CD4-positive, CD25-positive, alpha-beta regulatory T cell (primary cell): ENCODE measurements around the gene PGAP3. TPM values are rescaled to one million over a fixed set of nuclear protein-coding genes. Genes with fewer than 3 reads are reported as not detected.

Source experiments
- ATAC-seq, 2 donors: fragments of 150-1000 bp; cut with Tn5 transposase; one replicate each; pipeline ENCODE4 v1.10.0; 2021; ENCODE audit warnings: low read depth in 2 of 2, moderate number of reproducible peaks in 2 of 2, moderate library complexity in 1 of 2
- DNase-seq, 3 donors: peaks; one replicate each; pipeline versions ENCODE4 v3.0.0 to v3.0.0-alpha.2; 2012 to 2022; ENCODE audit warnings: mixed read lengths in 1 of 3
- H3K27ac ChIP-seq: one replicate; pipeline ENCODE4 v1.7.0; 2013; ENCODE audit warnings: mild to moderate bottlenecking, low read length; ENCODE audit not compliant: insufficient read depth, poor library complexity, severe bottlenecking
- H3K27me3 ChIP-seq: one replicate; pipeline ENCODE4 v1.7.0; 2013; ENCODE audit warnings: low read length; ENCODE audit not compliant: control insufficient read depth, insufficient read depth
- H3K36me3 ChIP-seq: one replicate; pipeline ENCODE4 v1.7.0; 2013; ENCODE audit warnings: mild to moderate bottlenecking, low read length, moderate library complexity; ENCODE audit not compliant: control insufficient read depth, insufficient read depth
- H3K4me1 ChIP-seq: 2 replicates; pipeline ENCODE4 v1.7.0; 2013; ENCODE audit warnings: mild to moderate bottlenecking, low read length; ENCODE audit not compliant: insufficient read depth, control insufficient read depth, poor library complexity, severe bottlenecking
- H3K4me3 ChIP-seq: one replicate; pipeline ENCODE4 v1.7.0; 2013; ENCODE audit warnings: low read depth, mild to moderate bottlenecking, low read length, moderate library complexity
- H3K9me3 ChIP-seq, 2 experiments: 1 replicate in 1 of 2; 2 replicates in 1 of 2; pipeline ENCODE4 v1.7.0; 2013; ENCODE audit warnings: low read length in 2 of 2, mild to moderate bottlenecking in 1 of 2, moderate library complexity in 1 of 2; ENCODE audit not compliant: control insufficient read depth in 2 of 2
- H3K27ac Mint-ChIP-seq, 3 donors: one replicate each; pipeline ENCODE4 v1.8.0; 2020 to 2022; ENCODE audit warnings: mild to moderate bottlenecking in 3 of 3, mixed read lengths in 3 of 3, moderate library complexity in 2 of 3
- H3K27me3 Mint-ChIP-seq: one replicate; pipeline ENCODE4 v1.8.0; 2022; ENCODE audit warnings: mild to moderate bottlenecking, mixed read lengths
- H3K36me3 Mint-ChIP-seq: one replicate; pipeline ENCODE4 v1.8.0; 2020; ENCODE audit warnings: mixed read lengths
- H3K4me1 Mint-ChIP-seq, 4 donors: one replicate each; pipeline ENCODE4 v1.8.0; 2020 to 2022; ENCODE audit warnings: mixed read lengths in 4 of 4, mild to moderate bottlenecking in 1 of 4
- H3K4me3 Mint-ChIP-seq, 4 donors: one replicate each; pipeline ENCODE4 v1.8.0; 2020 to 2022; ENCODE audit warnings: mild to moderate bottlenecking in 4 of 4, mixed read lengths in 4 of 4, moderate library complexity in 3 of 4
- H3K9me3 Mint-ChIP-seq, 7 donors: one replicate each; pipeline ENCODE4 v1.8.0; 2020 to 2022; ENCODE audit warnings: mixed read lengths in 7 of 7, mild to moderate bottlenecking in 3 of 7, moderate library complexity in 2 of 7
- polyA plus RNA-seq, 4 donors: library from polyadenylated mRNA; unstranded; fragments of 300-500 nt; fragmentation: Illumina TruSeq; gene quantifications; one replicate each; pipeline ENCODE4 v1.2.3, GENCODE V29; 2021
- total RNA-seq: library from RNA; stranded (reverse); gene quantifications from one replicate; pipeline ENCODE4 v1.2.3, GENCODE V29; 2022

Gene PGAP3
- total and polyA plus RNA-seq, 5 donors from 2014 or later, result 15.2 to 28.0 (median 19.7) TPM

DNA sequence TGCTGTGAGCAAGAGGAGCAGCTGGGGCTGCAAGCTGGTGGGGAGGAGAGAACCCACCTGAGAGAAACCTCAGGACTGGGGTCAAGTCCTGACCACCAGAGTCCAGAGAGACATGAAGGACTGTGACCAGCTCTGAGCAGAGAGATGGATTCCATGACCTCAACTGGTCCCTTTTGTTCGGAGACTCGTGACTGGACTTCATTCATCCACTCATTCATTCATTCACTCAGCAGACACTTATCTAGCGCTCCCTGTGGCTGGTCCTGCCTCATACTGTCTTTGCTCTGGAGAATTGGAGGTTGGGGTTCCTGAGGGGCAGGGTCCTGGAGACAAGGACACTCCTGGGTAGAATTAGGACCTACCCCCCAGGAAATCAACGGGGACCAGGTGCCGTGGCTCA is 16.1 kb upstream of the PGAP3 start:
- Histone ChIP-seq H3K9me3 (no peaks in the 10 kb centered on the region), H3K36me3 (no peaks in the 10 kb centered on the region), H3K4me1 (peaks cover 25% of the 10 kb centered on the region), H3K4me3 (no peak overlapping the region), H3K27me3 (peaks cover 8% of the 10 kb centered on the region), H3K27ac (no peak overlapping the region)
- H3K27ac Mint-ChIP-seq, result no peak overlapping the region
- DNase-seq (no peak), ATAC-seq (no peak)
- peaks cover 6 to 57% (median 16%) of the 10 kb centered on the region in 4 donors for H3K4me1 Mint-ChIP-seq
- H3K4me3 Mint-ChIP-seq, result no peak overlapping the region
- H3K36me3 Mint-ChIP-seq, result no peaks in the 10 kb centered on the region
- H3K9me3 Mint-ChIP-seq, result peaks cover 0 to 3% (median 0%) of the 10 kb centered on the region in 7 donors
- peaks cover 40% of the 10 kb centered on the region for H3K27me3 Mint-ChIP-seq

DNA sequence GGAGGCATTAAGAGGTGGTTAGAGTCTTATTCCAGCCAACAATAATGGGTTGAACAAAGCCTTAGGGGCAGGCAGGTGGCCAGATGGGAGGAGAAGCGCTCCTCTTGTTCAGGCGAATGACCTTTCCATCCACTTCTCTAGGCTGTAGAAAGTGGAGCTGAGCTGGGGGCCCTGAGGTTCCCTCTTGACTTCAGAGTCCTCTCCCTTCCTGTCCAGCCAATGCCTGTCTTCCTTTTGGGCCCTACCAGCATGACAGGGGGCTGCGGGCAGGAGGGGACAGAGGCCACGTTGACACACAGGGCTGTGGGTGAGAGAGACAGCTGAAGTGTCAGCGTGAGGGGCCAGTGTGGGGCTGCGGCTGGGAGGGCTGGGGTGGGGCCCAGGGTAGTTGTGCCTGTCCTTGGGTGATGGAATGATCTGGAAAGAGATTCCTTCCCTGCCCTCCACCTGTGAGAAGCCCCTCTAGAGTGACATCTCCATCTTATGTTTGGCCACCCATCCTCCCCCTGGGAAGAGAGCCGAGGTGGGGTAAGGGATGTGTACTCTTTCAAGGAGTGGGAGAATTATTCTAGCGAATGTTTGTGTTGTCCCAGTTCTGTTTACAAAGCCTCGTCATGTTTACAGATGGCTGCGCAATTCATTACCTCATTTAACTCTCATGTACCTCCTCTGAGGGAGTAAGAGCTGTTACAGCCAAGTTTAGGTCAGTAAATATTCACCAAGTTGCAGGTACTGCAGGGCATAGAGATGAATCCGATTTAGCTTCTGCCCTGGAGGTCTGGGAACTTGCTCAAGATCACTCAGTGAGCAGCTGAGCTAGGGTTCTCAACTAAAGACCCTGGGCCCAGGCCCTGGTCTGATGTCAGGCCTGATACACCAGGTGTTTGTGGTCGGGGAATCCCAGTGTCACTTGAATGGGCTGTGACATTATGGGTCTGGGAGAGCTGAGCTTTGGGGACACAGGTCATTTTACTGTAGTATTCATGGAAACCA is 15.3 kb upstream of the PGAP3 start:
- H3K4me1 Mint-ChIP-seq, result peaks cover 6 to 53% (median 17%) of the 10 kb centered on the region in 4 donors
- H3K36me3 ChIP-seq, result no peaks in the 10 kb centered on the region
- no peak overlapping the region for H3K4me3 ChIP-seq
- DNase-seq (no peak), ATAC-seq (no peak)
- H3K4me1 ChIP-seq, result peaks cover 25% of the 10 kb centered on the region
- no peak overlapping the region for H3K27ac ChIP-seq
- H3K27me3 Mint-ChIP-seq, result peaks cover 46% of the 10 kb centered on the region
- H3K27ac Mint-ChIP-seq, result no peak overlapping the region
- peaks cover 10% of the 10 kb centered on the region for H3K27me3 ChIP-seq
- no peaks in the 10 kb centered on the region for H3K36me3 Mint-ChIP-seq
- peaks cover 0 to 3% (median 0%) of the 10 kb centered on the region in 7 donors for H3K9me3 Mint-ChIP-seq
- no peaks in the 10 kb centered on the region for H3K9me3 ChIP-seq
- no peak overlapping the region for H3K4me3 Mint-ChIP-seq

DNA sequence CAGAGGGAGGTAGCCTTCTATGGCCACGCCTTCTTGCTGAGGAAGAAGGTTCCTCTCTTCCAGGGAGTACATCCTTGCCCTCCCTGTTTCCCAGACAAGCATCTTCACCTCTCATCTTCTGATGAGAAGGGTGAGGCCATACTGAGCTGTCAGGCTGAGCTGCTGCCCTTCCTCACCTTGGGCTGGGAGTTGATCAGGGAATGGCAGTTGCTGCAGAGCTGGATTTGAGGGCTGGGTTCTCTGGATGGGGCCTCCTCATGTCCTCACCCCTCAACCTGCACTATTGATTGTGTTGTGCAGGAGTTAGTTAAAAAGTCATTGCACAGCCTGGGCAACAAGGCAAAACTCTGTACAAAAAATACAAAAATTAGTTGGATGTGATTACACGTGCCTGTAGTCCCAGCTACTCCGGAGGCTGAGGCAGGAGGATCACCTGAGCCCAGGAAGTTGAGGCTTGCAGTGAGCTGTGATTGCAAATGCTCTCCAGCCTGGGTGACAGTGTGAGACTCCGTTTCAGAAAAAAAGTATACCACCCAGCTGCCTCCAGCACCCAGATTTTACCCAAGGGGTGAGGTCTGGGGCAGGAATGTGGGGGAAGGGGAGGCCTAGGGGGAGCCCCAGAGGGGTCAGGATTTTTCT is 14.0 kb upstream of the PGAP3 start:
- no peaks in the 10 kb centered on the region for H3K9me3 ChIP-seq
- Mint-ChIP-seq H3K36me3 (no peaks in the 10 kb centered on the region), H3K4me3 (no peak overlapping the region), H3K27me3 (peaks cover 55% of the 10 kb centered on the region), H3K9me3 (peaks cover 0 to 3% (median 0%) of the 10 kb centered on the region in 7 donors), H3K4me1 (peaks cover 1 to 40% (median 12%) of the 10 kb centered on the region in 4 donors), H3K27ac (no peak overlapping the region)
- no peaks in the 10 kb centered on the region for H3K36me3 ChIP-seq
- H3K4me3 ChIP-seq, result no peak overlapping the region
- H3K27me3 ChIP-seq, result peaks cover 10% of the 10 kb centered on the region
- no peak for ATAC-seq
- H3K4me1 ChIP-seq, result peaks cover 17% of the 10 kb centered on the region
- H3K27ac ChIP-seq, result no peak overlapping the region
- DNase-seq, result no peak

DNA sequence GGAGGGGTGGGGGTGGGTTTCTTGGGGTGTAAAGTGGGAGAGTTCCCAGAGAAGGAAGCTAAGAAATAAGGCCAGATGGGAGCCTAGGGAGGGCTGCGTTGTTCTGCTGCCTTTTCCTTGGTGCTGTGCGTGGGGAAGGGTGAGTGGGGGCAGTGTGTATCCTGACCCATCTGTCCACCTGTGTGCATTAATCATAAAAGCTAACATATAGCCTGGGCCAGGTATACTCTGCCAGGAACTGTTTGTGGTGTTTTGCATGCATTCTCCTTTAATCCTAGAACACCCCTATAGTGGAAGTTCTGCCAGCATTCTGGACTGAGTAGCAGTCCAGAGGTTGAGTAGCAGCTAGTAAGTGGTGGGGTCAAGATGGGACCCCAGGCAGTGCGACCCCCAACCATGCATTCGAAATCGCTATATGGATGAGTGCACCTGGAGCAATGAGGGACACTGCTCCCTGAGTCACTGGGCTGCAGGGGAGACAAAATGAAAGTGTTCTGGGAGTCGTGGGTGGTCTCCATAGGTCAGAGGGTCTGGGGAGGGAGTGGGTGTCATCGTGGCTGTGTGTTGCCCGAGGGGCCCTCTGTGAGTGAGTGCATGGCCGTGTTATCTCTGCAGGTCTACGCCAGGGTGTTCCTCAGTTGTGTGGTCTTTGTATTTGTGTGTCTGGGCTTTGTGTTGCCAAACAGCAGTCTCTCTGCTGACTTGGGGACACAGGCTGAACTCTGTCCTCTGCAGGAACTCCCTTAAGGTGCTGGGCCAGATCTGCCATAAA is 13.3 kb upstream of the PGAP3 start:
- peaks cover 0 to 3% (median 0%) of the 10 kb centered on the region in 7 donors for H3K9me3 Mint-ChIP-seq
- H3K4me3 Mint-ChIP-seq, result no peak overlapping the region
- Histone ChIP-seq H3K27me3 (peaks cover 10% of the 10 kb centered on the region), H3K27ac (no peak overlapping the region), H3K4me1 (peaks cover 11% of the 10 kb centered on the region), H3K9me3 (no peaks in the 10 kb centered on the region), H3K4me3 (no peak overlapping the region), H3K36me3 (no peaks in the 10 kb centered on the region)
- ATAC-seq (no peak), DNase-seq (no peak)
- peaks cover 55% of the 10 kb centered on the region for H3K27me3 Mint-ChIP-seq
- no peak overlapping the region for H3K27ac Mint-ChIP-seq
- no peaks in the 10 kb centered on the region for H3K36me3 Mint-ChIP-seq
- peaks cover 0 to 33% (median 8%) of the 10 kb centered on the region in 4 donors for H3K4me1 Mint-ChIP-seq

DNA sequence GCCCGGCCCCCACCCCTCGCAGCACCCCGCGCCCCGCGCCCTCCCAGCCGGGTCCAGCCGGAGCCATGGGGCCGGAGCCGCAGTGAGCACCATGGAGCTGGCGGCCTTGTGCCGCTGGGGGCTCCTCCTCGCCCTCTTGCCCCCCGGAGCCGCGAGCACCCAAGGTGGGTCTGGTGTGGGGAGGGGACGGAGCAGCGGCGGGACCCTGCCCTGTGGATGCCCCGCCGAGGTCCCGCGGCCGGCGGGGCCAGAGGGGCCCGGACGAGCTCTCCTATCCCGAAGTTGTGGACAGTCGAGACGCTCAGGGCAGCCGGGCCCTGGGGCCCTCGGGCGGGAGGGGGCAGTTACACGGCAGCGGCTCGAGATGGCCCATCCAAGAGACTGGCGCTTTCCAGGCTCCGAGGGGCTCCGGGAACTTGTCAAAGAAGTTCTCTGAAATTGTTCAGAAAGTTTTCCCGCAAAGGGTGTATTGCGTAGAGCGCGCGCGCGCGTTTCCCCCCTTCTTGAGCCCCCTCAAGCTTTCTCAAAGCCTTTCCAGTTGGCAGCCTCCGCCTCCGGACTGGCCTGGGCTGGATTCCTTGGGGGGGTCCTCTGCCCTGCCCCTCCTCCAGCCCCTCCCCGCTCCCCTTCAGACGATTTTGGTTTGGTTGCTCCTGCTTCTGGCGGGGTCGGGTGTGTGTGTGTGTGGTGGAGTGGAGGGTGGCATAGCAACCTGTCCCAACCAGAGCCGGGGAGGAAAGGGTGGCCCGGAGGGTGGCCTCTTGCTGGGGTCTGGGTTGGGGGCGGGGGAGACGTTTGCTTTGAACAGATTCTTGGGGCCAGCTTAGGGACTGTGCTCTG is 12.5 kb upstream of the PGAP3 start:
- ATAC-seq (no peak), DNase-seq (no peak)
- no peaks in the 10 kb centered on the region for H3K9me3 ChIP-seq
- Mint-ChIP-seq H3K9me3 (peaks cover 0 to 3% (median 0%) of the 10 kb centered on the region in 7 donors), H3K4me1 (peaks cover 0 to 29% (median 8%) of the 10 kb centered on the region in 4 donors), H3K4me3 (peak overlapping the region in 1 of 4 donors; percentile 41), H3K27me3 (peaks cover 55% of the 10 kb centered on the region), H3K36me3 (no peaks in the 10 kb centered on the region), H3K27ac (no peak overlapping the region)
- no peaks in the 10 kb centered on the region for H3K36me3 ChIP-seq
- H3K4me1 ChIP-seq, result peaks cover 11% of the 10 kb centered on the region
- peaks cover 10% of the 10 kb centered on the region for H3K27me3 ChIP-seq
- no peak overlapping the region for H3K27ac ChIP-seq
- no peak overlapping the region for H3K4me3 ChIP-seq

DNA sequence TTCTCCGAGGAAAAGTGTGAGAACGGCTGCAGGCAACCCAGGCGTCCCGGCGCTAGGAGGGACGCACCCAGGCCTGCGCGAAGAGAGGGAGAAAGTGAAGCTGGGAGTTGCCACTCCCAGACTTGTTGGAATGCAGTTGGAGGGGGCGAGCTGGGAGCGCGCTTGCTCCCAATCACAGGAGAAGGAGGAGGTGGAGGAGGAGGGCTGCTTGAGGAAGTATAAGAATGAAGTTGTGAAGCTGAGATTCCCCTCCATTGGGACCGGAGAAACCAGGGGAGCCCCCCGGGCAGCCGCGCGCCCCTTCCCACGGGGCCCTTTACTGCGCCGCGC is 11.9 kb upstream of the PGAP3 start, which contains the start of gene ERBB2:
Gene ERBB2, plus strand, starts transcription at position 247 of the 330 bp plus-strand sequence. CDS start 175 bp downstream, outside the sequence.
- ATAC-seq (no peak), DNase-seq (no peak)
- peak within 1 kb of the TSS in 2 of 4 donors; percentile 41 to 46 for H3K4me3 Mint-ChIP-seq
- no peak within 1 kb of the TSS for H3K27ac ChIP-seq
- H3K27me3 Mint-ChIP-seq, result peaks cover 58% of the 10 kb centered on the region
- no peaks in the 10 kb centered on the region for H3K36me3 Mint-ChIP-seq
- no peak within 1 kb of the TSS for H3K4me3 ChIP-seq
- H3K4me1 ChIP-seq, result peaks cover 11% of the 10 kb centered on the region
- H3K27ac Mint-ChIP-seq, result peak within 1 kb of the TSS in 1 of 3 donors; percentile 60
- peaks cover 0 to 28% (median 8%) of the 10 kb centered on the region in 4 donors for H3K4me1 Mint-ChIP-seq
- H3K27me3 ChIP-seq, result peaks cover 10% of the 10 kb centered on the region
- peaks cover 0 to 3% (median 0%) of the 10 kb centered on the region in 7 donors for H3K9me3 Mint-ChIP-seq
- H3K9me3 ChIP-seq, result no peaks in the 10 kb centered on the region
- no peaks in the 10 kb centered on the region for H3K36me3 ChIP-seq
